Erythroblast (primary cell): ENCODE data around the gene AFM.

Experiments used
- GATA1 ChIP-seq: IDR thresholded peaks from 2 replicates; pipeline ENCODE4 v1.6.1; 2011; ENCODE audit warnings: low read depth, mild to moderate bottlenecking, control low read depth, low read length, moderate library complexity
- POLR2A ChIP-seq: IDR thresholded peaks from 2 replicates; pipeline ENCODE4 v1.6.1; 2011; ENCODE audit warnings: mild to moderate bottlenecking, low read length

DNA sequence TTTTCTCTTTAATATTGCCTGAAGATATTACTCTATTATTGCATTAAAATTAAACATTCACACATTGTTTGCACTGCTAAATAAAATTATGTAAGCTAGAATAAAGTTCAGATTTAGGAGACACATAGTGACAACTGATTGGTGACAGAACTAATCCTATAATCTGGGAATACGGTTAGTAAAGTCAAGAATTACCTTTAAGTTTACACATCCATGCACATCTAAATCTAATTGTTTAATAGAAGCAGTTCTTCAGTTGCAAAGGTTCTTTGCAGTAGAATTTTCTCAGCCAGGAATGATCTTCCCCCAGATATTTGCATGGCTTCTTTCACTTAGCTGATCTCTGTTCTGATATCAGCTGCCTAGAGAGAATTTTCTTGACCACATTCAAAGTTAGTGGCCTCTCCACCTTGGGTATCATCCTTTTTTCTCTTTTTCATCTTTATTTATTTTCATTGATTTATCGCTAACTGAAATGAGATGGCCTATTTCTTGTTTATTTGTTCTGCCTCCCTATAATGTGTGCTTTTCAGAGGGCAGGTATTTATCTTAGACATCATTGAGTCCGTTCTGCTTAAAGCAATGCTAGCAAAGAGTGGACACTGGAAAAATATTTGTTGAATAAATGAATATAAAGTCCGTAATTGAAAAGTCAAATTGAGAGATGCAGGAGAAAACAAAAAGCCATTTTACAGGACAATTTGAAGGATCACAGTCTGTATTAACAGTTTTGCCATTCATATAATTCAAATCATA lies 32.9 kb upstream of the AFM start:
- no peak for TF ChIP-seq POLR2A
- TF ChIP-seq GATA1: no peak
